H9 (cell line): ENCODE data around the gene PAPOLA. TPM values are rescaled to one million over a fixed set of nuclear protein-coding genes. Genes with fewer than 3 reads are reported as not detected.

ENCODE experiments used
- DNase-seq: peaks from one replicate; pipeline ENCODE4 v3.0.0-alpha.2; 2017
- H2AFZ ChIP-seq: one replicate; pipeline ENCODE4 v1.6.1; 2013; ENCODE audit warnings: mild to moderate bottlenecking, low read length, control low read depth, moderate library complexity
- H2AK5ac ChIP-seq: 2 replicates; pipeline ENCODE4 v1.6.1; 2013; ENCODE audit warnings: low read length, control low read depth, mixed read lengths; ENCODE audit not compliant: insufficient read length
- H2BK120ac ChIP-seq: one replicate; pipeline ENCODE4 v1.6.1; 2013; ENCODE audit warnings: low read depth, mild to moderate bottlenecking, low read length, control low read depth, inconsistent platforms; ENCODE audit not compliant: poor library complexity, severe bottlenecking
- H2BK12ac ChIP-seq: 2 replicates; pipeline ENCODE4 v1.6.1; 2013; ENCODE audit warnings: low read length, control low read depth, mixed read lengths, low read depth; ENCODE audit not compliant: insufficient read length
- H2BK15ac ChIP-seq: 2 replicates; pipeline ENCODE4 v1.6.1; 2013; ENCODE audit warnings: low read depth, low read length, control low read depth
- H2BK20ac ChIP-seq: one replicate; pipeline ENCODE4 v1.6.1; 2013; ENCODE audit warnings: low read depth, mild to moderate bottlenecking, low read length, control low read depth, inconsistent platforms; ENCODE audit not compliant: poor library complexity, severe bottlenecking
- H2BK5ac ChIP-seq: 2 replicates; pipeline ENCODE4 v1.6.1; 2013; ENCODE audit warnings: low read length, control low read depth, mixed read lengths; ENCODE audit not compliant: insufficient read length
- H3K14ac ChIP-seq: 2 replicates; pipeline ENCODE4 v1.6.1; 2013; ENCODE audit warnings: low read length, control low read depth; ENCODE audit not compliant: insufficient read depth
- H3K18ac ChIP-seq: 2 replicates; pipeline ENCODE4 v1.6.1; 2013; ENCODE audit warnings: low read depth, mild to moderate bottlenecking, mixed read lengths, low read length, control low read depth; ENCODE audit not compliant: insufficient read length
- H3K23ac ChIP-seq: 2 replicates; pipeline ENCODE4 v1.6.1; 2013; ENCODE audit warnings: low read length, control low read depth, mixed read lengths, low read depth; ENCODE audit not compliant: insufficient read length
- H3K23me2 ChIP-seq: 2 replicates; pipeline ENCODE4 v1.6.1; 2013; ENCODE audit warnings: low read depth, mild to moderate bottlenecking, mixed read lengths, low read length, control low read depth; ENCODE audit not compliant: insufficient read length, poor library complexity, severe bottlenecking
- H3K27ac ChIP-seq: 2 replicates; pipeline ENCODE4 v1.5.1; 2013; ENCODE audit warnings: low read length, control low read depth, mixed read lengths, low read depth; ENCODE audit not compliant: insufficient read length
- H3K27me3 ChIP-seq: 2 replicates; pipeline ENCODE4 v1.6.1; 2013; ENCODE audit warnings: low read length, control low read depth, inconsistent platforms; ENCODE audit not compliant: insufficient read depth
- H3K4ac ChIP-seq: 2 replicates; pipeline ENCODE4 v1.6.1; 2013; ENCODE audit warnings: low read depth, mild to moderate bottlenecking, control low read depth, inconsistent platforms, low read length, moderate library complexity
- H3K4me1 ChIP-seq: 2 replicates; pipeline ENCODE4 v1.6.1; 2013; ENCODE audit warnings: low read length, control low read depth, inconsistent platforms; ENCODE audit not compliant: insufficient read depth
- H3K4me2 ChIP-seq: 2 replicates; pipeline ENCODE4 v1.6.1; 2013; ENCODE audit warnings: low read length, control low read depth, mixed read lengths; ENCODE audit not compliant: insufficient read length, insufficient read depth
- H3K56ac ChIP-seq: 2 replicates; pipeline ENCODE4 v1.6.1; 2013; ENCODE audit warnings: low read depth, mild to moderate bottlenecking, mixed read lengths, low read length, control low read depth; ENCODE audit not compliant: insufficient read length
- H3K79me1 ChIP-seq: 2 replicates; pipeline ENCODE4 v1.6.1; 2013; ENCODE audit warnings: low read depth, mild to moderate bottlenecking, moderate library complexity, low read length, control low read depth, inconsistent platforms; ENCODE audit not compliant: insufficient read depth, poor library complexity, severe bottlenecking
- H3K79me2 ChIP-seq: 2 replicates; pipeline ENCODE4 v1.6.1; 2013; ENCODE audit warnings: low read length, control low read depth, inconsistent platforms; ENCODE audit not compliant: insufficient read depth
- H3K9ac ChIP-seq: 2 replicates; pipeline ENCODE4 v1.6.1; 2013; ENCODE audit warnings: low read length, control low read depth, mixed read lengths; ENCODE audit not compliant: insufficient read length; ENCODE audit errors: extremely low read depth
- H3K9me3 ChIP-seq: one replicate; pipeline ENCODE4 v1.6.1; 2013; ENCODE audit warnings: low read depth, low read length, inconsistent platforms; ENCODE audit not compliant: control insufficient read depth
- H3T11ph ChIP-seq: one replicate; pipeline ENCODE4 v1.6.1; 2013; ENCODE audit warnings: mild to moderate bottlenecking, low read length, control low read depth, inconsistent platforms
- H4K20me1 ChIP-seq: one replicate; pipeline ENCODE4 v1.6.1; 2013; ENCODE audit not compliant: control insufficient read depth, insufficient read length, insufficient read depth
- H4K5ac ChIP-seq: 2 replicates; pipeline ENCODE4 v1.6.1; 2013; ENCODE audit warnings: low read depth, mild to moderate bottlenecking, mixed read lengths, low read length, control low read depth; ENCODE audit not compliant: insufficient read length
- H4K8ac ChIP-seq: replicated peaks from 2 replicates; pipeline ENCODE4 v1.6.1; 2013; ENCODE audit warnings: low read length, control low read depth, mixed read lengths, low read depth; ENCODE audit not compliant: insufficient read length
- H4K91ac ChIP-seq: 2 replicates; pipeline ENCODE4 v1.6.1; 2013; ENCODE audit warnings: low read depth, mild to moderate bottlenecking, moderate library complexity, mixed read lengths, low read length, control low read depth; ENCODE audit not compliant: insufficient read length
- H3K27ac Mint-ChIP-seq, 3 experiments: 2 replicates in 2 of 3; 3 replicates in 1 of 3; pipeline ENCODE4 v1.8.0; 2020 to 2021; ENCODE audit warnings: mixed read lengths in 3 of 3, mild to moderate bottlenecking in 1 of 3, moderate library complexity in 1 of 3
- H3K27me3 Mint-ChIP-seq: 2 replicates; pipeline ENCODE4 v1.8.0; 2021; ENCODE audit warnings: low read depth, mild to moderate bottlenecking, moderate library complexity, mixed read lengths
- H3K36me3 Mint-ChIP-seq, 3 experiments: 2 replicates in 2 of 3; 3 replicates in 1 of 3; pipeline ENCODE4 v1.8.0; 2020 to 2021; ENCODE audit warnings: low read depth in 3 of 3, mixed read lengths in 3 of 3; ENCODE audit not compliant: insufficient read depth in 1 of 3
- H3K4me1 Mint-ChIP-seq, 2 experiments: 2 replicates each; pipeline ENCODE4 v1.8.0; 2020; ENCODE audit warnings: mixed read lengths in 2 of 2
- H3K4me3 Mint-ChIP-seq, 2 experiments: 2 replicates in 1 of 2; 3 replicates in 1 of 2; pipeline ENCODE4 v1.8.0; 2020 to 2021; ENCODE audit warnings: mild to moderate bottlenecking in 2 of 2, mixed read lengths in 2 of 2, moderate library complexity in 1 of 2
- H3K9me3 Mint-ChIP-seq, 2 experiments: 2 replicates in 1 of 2; 3 replicates in 1 of 2; pipeline ENCODE4 v1.8.0; 2020; ENCODE audit warnings: mild to moderate bottlenecking in 2 of 2, mixed read lengths in 2 of 2, moderate library complexity in 1 of 2
- WGBS: extraction: QIAGEN DNeasy Blood & Tissue Kit; methylation state at CpG from one replicate; pipeline ENCODE4 v1.1.7; 2013; ENCODE audit warnings: missing lambda C conversion rate, low lambda C conversion rate, mixed read lengths; ENCODE audit not compliant: insufficient read length; ENCODE audit errors: extremely low coverage; 5-methylcytosine and 5-hydroxymethylcytosine counted together
- total RNA-seq: library from RNA; stranded (reverse); gene quantifications from 2 replicates; pipeline ENCODE4 v1.2.1, GENCODE V29; 2021
- TF ChIP-seq, protein P1 (sequence below): fragments of 200-600 bp; sonication (generic); conservative IDR thresholded peaks from 3 replicates; pipeline ENCODE4 v1.8.0; 2021; ENCODE audit warnings: antibody characterized with exemption, mild to moderate bottlenecking

PAPOLA gene
- total RNA-seq, 1 experiment from 2014 or later, result 188 TPM

DNA sequence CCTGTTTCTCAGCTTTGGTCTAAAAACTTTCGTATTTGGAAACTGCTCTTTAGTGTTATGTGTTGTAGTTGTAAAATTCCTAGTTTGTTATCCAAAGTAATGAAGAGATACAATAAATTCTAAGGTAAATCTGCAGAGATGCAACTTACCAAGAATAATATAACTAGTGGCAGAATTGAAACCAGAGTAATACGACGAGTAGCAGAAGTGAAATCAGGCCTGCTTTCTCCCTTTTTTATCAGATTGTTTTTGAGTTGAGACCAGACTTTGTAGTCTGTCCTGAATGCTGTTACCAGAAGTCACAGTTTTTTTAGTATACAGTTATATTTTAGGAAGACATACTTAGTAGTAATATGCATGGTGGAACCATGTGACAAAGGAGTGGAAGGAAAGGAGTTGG lies 12.5 kb downstream of the PAPOLA start:
- TF ChIP-seq, protein P1, sequence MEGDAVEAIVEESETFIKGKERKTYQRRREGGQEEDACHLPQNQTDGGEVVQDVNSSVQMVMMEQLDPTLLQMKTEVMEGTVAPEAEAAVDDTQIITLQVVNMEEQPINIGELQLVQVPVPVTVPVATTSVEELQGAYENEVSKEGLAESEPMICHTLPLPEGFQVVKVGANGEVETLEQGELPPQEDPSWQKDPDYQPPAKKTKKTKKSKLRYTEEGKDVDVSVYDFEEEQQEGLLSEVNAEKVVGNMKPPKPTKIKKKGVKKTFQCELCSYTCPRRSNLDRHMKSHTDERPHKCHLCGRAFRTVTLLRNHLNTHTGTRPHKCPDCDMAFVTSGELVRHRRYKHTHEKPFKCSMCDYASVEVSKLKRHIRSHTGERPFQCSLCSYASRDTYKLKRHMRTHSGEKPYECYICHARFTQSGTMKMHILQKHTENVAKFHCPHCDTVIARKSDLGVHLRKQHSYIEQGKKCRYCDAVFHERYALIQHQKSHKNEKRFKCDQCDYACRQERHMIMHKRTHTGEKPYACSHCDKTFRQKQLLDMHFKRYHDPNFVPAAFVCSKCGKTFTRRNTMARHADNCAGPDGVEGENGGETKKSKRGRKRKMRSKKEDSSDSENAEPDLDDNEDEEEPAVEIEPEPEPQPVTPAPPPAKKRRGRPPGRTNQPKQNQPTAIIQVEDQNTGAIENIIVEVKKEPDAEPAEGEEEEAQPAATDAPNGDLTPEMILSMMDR, result no peak
- Histone ChIP-seq H3K9ac (no peak overlapping the region), H3K79me2 (peaks cover 56% of the 10 kb centered on the region; the same call in 1 of the 2 replicates), H4K8ac (no peak overlapping the region), H3K4me2 (no peak overlapping the region), H3K23ac (no peak overlapping the region), H3K27ac (no peak overlapping the region), H2BK12ac (no peak overlapping the region), H2AFZ (no peak overlapping the region), H3K18ac (no peak overlapping the region), H4K91ac (no peak overlapping the region), H3K27me3 (no peaks in the 10 kb centered on the region), H2BK20ac (no peak overlapping the region), H4K20me1 (no peaks in the 10 kb centered on the region), H3K9me3 (no peaks in the 10 kb centered on the region), H2BK15ac (no peak overlapping the region), H3K79me1 (peaks cover 8% of the 10 kb centered on the region), H3T11ph (no peak overlapping the region), H3K4me1 (peaks cover 2% of the 10 kb centered on the region; the same call in 1 of the 2 replicates), H3K56ac (no peak overlapping the region), H2BK5ac (no peak overlapping the region), H3K4ac (no peak overlapping the region), H3K14ac (no peak overlapping the region), H2AK5ac (no peak overlapping the region), H3K23me2 (no peaks in the 10 kb centered on the region), H2BK120ac (no peak overlapping the region), H4K5ac (no peak overlapping the region)
- Mint-ChIP-seq H3K36me3 (peaks cover 0 to under 1% (median 0%) of the 10 kb centered on the region in 3 experiments; a peak in 2 of 7 replicates), H3K4me1 (peaks cover 62 to 68% of the 10 kb centered on the region in 2 experiments), H3K27me3 (no peaks in the 10 kb centered on the region), H3K27ac (peak overlapping the region in 1 of 3 experiments; percentile 73; a peak in 2 of 7 replicates), H3K4me3 (no peak overlapping the region), H3K9me3 (no peaks in the 10 kb centered on the region)
- WGBS, result no CpG with 5 or more reads among the region's 3 CpGs
- no peak for DNase-seq
